Fibroblast of lung (primary cell): ENCODE data around the gene EIF1AD. TPM values are rescaled to one million over a fixed set of nuclear protein-coding genes. Genes with fewer than 3 reads are reported as not detected.

Source experiments
- DNase-seq, 2 donors: peaks; one replicate each; pipeline versions ENCODE4 v3.0.0 to v3.0.0-alpha.2; 2010; ENCODE audit warnings: low read depth in 2 of 2
- H2AFZ ChIP-seq: 2 replicates; pipeline ENCODE4 v1.5.1; 2012; ENCODE audit warnings: low read length, control low read depth, inconsistent platforms
- H3K27ac ChIP-seq: 2 replicates; pipeline ENCODE4 v1.5.1; 2011; ENCODE audit warnings: low read length, control low read depth; ENCODE audit not compliant: insufficient read depth
- H3K27me3 ChIP-seq: 2 replicates; pipeline ENCODE4 v1.5.1; 2011; ENCODE audit warnings: mild to moderate bottlenecking, low read length; ENCODE audit not compliant: control insufficient read depth, insufficient read depth
- H3K36me3 ChIP-seq: 2 replicates; pipeline ENCODE4 v1.5.1; 2011; ENCODE audit warnings: low read length; ENCODE audit not compliant: control insufficient read depth, insufficient read depth
- H3K4me1 ChIP-seq: 2 replicates; pipeline ENCODE4 v1.5.1; 2011; ENCODE audit warnings: low read length; ENCODE audit not compliant: control insufficient read depth, insufficient read depth; ENCODE audit errors: extremely low read depth
- H3K4me2 ChIP-seq: 2 replicates; pipeline ENCODE4 v1.5.1; 2011; ENCODE audit warnings: low read length, control low read depth; ENCODE audit not compliant: insufficient read depth; ENCODE audit errors: extremely low read depth
- H3K4me3 ChIP-seq, 4 experiments: fragments of 200-600 bp in 1 of 4; sonication (generic) in 1 of 4; replicated peaks in 1 of 4; 2 replicates each; pipeline ENCODE4 v1.5.1; 2011 to 2016; ENCODE audit warnings: low read length in 4 of 4, low read depth in 3 of 4, mild to moderate bottlenecking in 3 of 4, control low read depth in 2 of 4, inconsistent platforms in 1 of 4, mixed read lengths in 1 of 4; ENCODE audit not compliant: insufficient read depth in 1 of 4; ENCODE audit errors: control extremely low read depth in 1 of 4
- H3K79me2 ChIP-seq: 2 replicates; pipeline ENCODE4 v1.5.1; 2012; ENCODE audit warnings: mild to moderate bottlenecking, low read length, inconsistent platforms; ENCODE audit not compliant: control insufficient read depth, insufficient read depth
- H3K9ac ChIP-seq: 2 replicates; pipeline ENCODE4 v1.5.1; 2011; ENCODE audit warnings: mild to moderate bottlenecking, low read length, control low read depth; ENCODE audit not compliant: insufficient read depth
- H3K9me3 ChIP-seq: 2 replicates; pipeline ENCODE4 v1.5.1; 2012; ENCODE audit warnings: low read depth, low read length; ENCODE audit not compliant: control insufficient read depth, insufficient read depth
- H4K20me1 ChIP-seq: 2 replicates; pipeline ENCODE4 v1.5.1; 2011; ENCODE audit warnings: low read length; ENCODE audit not compliant: control insufficient read depth, insufficient read depth; ENCODE audit errors: extremely low read depth
- CTCF ChIP-seq, 2 donors: IDR thresholded peaks in 1 of 2; conservative IDR thresholded peaks in 1 of 2; 1 replicate in 1 of 2; 2 replicates in 1 of 2; pipeline ENCODE4 v1.5.1; 2011 to 2012; ENCODE audit warnings: low read length in 2 of 2, control low read depth in 1 of 2, inconsistent platforms in 1 of 2, low read depth in 1 of 2, mild to moderate bottlenecking in 1 of 2
- EZH2 ChIP-seq: IDR thresholded peaks from 2 replicates; pipeline ENCODE4 v1.5.1; 2012; ENCODE audit warnings: low read length, control low read depth, mild to moderate bottlenecking; ENCODE audit errors: missing control alignments
- polyA plus RNA-seq, 2 donors: library from polyadenylated mRNA; depleted of rRNA in 1 of 2; stranded (reverse) in 1 of 2; unstranded in 1 of 2; fragments of >200 nt; gene quantifications; 2 replicates each; pipeline ENCODE4 v1.2.1, GENCODE V29; 2011 to 2012; ENCODE audit warnings: missing spikeins in 1 of 2
- total RNA-seq: library from RNA; depleted of rRNA; stranded (reverse); fragments of >200 nt; gene quantifications from 2 replicates; pipeline ENCODE4 v1.2.1, GENCODE V29; 2014

Gene EIF1AD
- total and polyA plus RNA-seq, 2 donors (not counting 1 experiment from before 2014, with no cell fraction given) = 23.5 to 26.2 TPM

- Histone ChIP-seq H3K79me2 (peaks cover 16% of the 10 kb centered on the region), H3K27me3 (peaks cover 5% of the 10 kb centered on the region), H3K9me3 (no peaks in the 10 kb centered on the region), H3K9ac (no peak overlapping the region), H3K4me3 (no peak overlapping the region), H3K27ac (no peak overlapping the region), H3K4me1 (peaks cover 2% of the 10 kb centered on the region), H4K20me1 (no peaks in the 10 kb centered on the region), H3K36me3 (peaks cover 8% of the 10 kb centered on the region), H3K4me2 (no peak overlapping the region), H2AFZ (no peak overlapping the region)
- DNase-seq = no peak
- no peak for TF ChIP-seq CTCF (conservative IDR thresholded peaks at IDR 0.05 in 1 of 2, IDR thresholded peaks at IDR 0.05 in 1 of 2; ENCODE audit: low read depth in 1 of 2, low read length in 2 of 2)
- no peak for TF ChIP-seq EZH2
These were observed 4.9 kb upstream of the EIF1AD start for GRCh38 chr11:66006891-66007176.

DNA sequence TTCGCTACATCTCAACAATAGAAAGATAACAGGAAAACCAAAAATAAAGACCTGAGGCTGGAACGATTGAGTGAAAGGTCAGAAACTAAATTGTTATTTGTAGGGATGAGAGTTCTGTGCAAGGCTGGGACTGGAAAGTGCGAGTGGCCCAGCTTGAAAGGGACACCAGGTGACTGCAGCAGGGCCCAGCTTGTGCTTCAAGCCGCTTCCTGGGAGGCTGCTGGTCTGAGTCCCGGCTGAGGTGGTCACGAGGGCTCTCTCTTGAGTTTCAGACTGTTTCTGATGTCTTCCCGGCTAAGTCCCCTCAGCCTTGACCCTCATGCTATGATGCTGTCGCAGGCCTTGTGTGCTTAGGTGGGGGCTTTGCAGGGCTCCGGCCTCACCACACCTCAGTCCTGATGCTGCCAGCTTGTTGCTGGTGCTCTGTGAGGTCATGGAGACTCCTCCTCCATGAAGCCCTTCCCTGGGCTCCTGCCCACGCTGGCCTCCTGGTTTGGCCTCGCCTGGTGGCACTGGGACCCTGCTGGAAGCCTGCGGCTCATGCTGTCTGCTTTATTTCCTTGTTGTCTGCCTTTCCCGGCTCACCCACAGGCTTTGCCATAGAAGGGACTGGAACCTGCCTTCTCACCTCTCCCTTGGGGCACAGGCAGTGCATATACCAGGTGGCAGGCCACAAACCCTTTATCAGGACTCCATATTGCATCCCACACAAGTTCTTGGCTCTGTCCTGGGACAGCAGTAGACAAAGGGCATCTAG, 4.4 kb upstream of the EIF1AD start:
- Histone ChIP-seq H3K9ac (no peak overlapping the region), H3K36me3 (peaks cover 8% of the 10 kb centered on the region), H3K4me3 (no peak overlapping the region), H3K9me3 (no peaks in the 10 kb centered on the region), H3K79me2 (peaks cover 21% of the 10 kb centered on the region), H3K4me2 (no peak overlapping the region), H4K20me1 (no peaks in the 10 kb centered on the region), H3K4me1 (peaks cover 2% of the 10 kb centered on the region), H3K27me3 (peaks cover 1% of the 10 kb centered on the region), H2AFZ (no peak overlapping the region), H3K27ac (no peak overlapping the region)
- DNase-seq = no peak
- TF ChIP-seq EZH2 (no peak), CTCF (conservative IDR thresholded peaks at IDR 0.05 in 1 of 2, IDR thresholded peaks at IDR 0.05 in 1 of 2; ENCODE audit: low read depth in 1 of 2, low read length in 2 of 2) (no peak)

GRCh38 chr11:66004186-66004585, 2.2 kb upstream of the EIF1AD start:
- Histone ChIP-seq H3K4me3 (no peak overlapping the region), H3K27ac (no peak overlapping the region), H3K27me3 (no peaks in the 10 kb centered on the region), H3K36me3 (peaks cover 15% of the 10 kb centered on the region), H4K20me1 (no peaks in the 10 kb centered on the region), H3K4me2 (no peak overlapping the region), H3K9ac (no peak overlapping the region), H3K79me2 (peaks cover 37% of the 10 kb centered on the region), H3K4me1 (peaks cover 2% of the 10 kb centered on the region), H3K9me3 (no peaks in the 10 kb centered on the region), H2AFZ (no peak overlapping the region)
- no peak for TF ChIP-seq EZH2
- TF ChIP-seq CTCF (conservative IDR thresholded peaks at IDR 0.05 in 1 of 2, IDR thresholded peaks at IDR 0.05 in 1 of 2; ENCODE audit: low read depth in 1 of 2, low read length in 2 of 2) = no peak
- no peak for DNase-seq
